PFSK-1 (cell line): ENCODE data around the gene ADGRA1.

Experiments used
- FOXP2 ChIP-seq: optimal IDR thresholded peaks from 2 replicates; pipeline ENCODE3; 2011; ENCODE audit warnings: borderline replicate concordance, control low read depth, inconsistent platforms; ENCODE audit not compliant: insufficient read depth; ENCODE audit errors: extremely low read length, extremely low read depth
- POLR2AphosphoS5 ChIP-seq: IDR thresholded peaks from 2 replicates; pipeline ENCODE4 v1.6.1; 2012; ENCODE audit warnings: low read depth, mild to moderate bottlenecking, control low read depth, low read length, moderate library complexity
- SIN3A ChIP-seq: IDR thresholded peaks from 2 replicates; pipeline ENCODE4 v1.6.1; 2012; ENCODE audit warnings: mild to moderate bottlenecking, low read length, moderate library complexity, borderline replicate concordance; ENCODE audit not compliant: insufficient read depth
- TAF1 ChIP-seq: IDR thresholded peaks from 2 replicates; pipeline ENCODE4 v1.6.1; 2012; ENCODE audit warnings: low read length, control low read depth, borderline replicate concordance; ENCODE audit not compliant: insufficient read depth
- TF ChIP-seq, protein P1 (sequence below), 2 experiments: IDR thresholded peaks; 2 replicates each; pipeline versions ENCODE4 v1.6.1 to v1.8.0; 2011 to 2012; ENCODE audit warnings: low read depth in 2 of 2, low read length in 2 of 2, control low read depth in 1 of 2, inconsistent platforms in 1 of 2, mild to moderate bottlenecking in 1 of 2, moderate library complexity in 1 of 2; ENCODE audit not compliant: insufficient read depth in 1 of 2

Gene ADGRA1

DNA sequence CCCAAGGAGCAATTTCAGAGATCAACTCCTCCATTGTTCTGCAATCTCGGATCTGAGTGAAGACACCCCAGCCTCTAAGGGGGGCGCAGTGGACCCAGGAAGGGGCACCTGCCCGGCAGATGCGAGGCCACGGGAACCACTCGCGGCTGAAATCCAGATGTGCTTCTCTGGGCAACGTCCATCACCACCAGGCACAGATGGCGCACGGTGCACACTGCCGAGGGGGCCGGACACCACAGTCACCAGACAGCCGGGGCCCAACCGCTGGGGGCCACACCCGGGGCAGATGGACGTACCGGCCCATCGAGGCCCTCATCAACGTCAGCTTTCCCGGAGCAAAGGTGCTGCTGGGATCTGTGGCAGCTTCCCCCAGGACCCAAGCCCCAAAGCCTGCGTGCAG is 16.9 kb upstream of the ADGRA1 start:
- TF ChIP-seq, protein P1, sequence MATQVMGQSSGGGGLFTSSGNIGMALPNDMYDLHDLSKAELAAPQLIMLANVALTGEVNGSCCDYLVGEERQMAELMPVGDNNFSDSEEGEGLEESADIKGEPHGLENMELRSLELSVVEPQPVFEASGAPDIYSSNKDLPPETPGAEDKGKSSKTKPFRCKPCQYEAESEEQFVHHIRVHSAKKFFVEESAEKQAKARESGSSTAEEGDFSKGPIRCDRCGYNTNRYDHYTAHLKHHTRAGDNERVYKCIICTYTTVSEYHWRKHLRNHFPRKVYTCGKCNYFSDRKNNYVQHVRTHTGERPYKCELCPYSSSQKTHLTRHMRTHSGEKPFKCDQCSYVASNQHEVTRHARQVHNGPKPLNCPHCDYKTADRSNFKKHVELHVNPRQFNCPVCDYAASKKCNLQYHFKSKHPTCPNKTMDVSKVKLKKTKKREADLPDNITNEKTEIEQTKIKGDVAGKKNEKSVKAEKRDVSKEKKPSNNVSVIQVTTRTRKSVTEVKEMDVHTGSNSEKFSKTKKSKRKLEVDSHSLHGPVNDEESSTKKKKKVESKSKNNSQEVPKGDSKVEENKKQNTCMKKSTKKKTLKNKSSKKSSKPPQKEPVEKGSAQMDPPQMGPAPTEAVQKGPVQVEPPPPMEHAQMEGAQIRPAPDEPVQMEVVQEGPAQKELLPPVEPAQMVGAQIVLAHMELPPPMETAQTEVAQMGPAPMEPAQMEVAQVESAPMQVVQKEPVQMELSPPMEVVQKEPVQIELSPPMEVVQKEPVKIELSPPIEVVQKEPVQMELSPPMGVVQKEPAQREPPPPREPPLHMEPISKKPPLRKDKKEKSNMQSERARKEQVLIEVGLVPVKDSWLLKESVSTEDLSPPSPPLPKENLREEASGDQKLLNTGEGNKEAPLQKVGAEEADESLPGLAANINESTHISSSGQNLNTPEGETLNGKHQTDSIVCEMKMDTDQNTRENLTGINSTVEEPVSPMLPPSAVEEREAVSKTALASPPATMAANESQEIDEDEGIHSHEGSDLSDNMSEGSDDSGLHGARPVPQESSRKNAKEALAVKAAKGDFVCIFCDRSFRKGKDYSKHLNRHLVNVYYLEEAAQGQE (IDR thresholded peaks at IDR 0.05; ENCODE audit: insufficient read depth in 1 of 2, low read depth in 2 of 2, low read length in 2 of 2) = no peak
- no peak for TF ChIP-seq TAF1
- TF ChIP-seq SIN3A = no peak
- no peak for TF ChIP-seq FOXP2

DNA sequence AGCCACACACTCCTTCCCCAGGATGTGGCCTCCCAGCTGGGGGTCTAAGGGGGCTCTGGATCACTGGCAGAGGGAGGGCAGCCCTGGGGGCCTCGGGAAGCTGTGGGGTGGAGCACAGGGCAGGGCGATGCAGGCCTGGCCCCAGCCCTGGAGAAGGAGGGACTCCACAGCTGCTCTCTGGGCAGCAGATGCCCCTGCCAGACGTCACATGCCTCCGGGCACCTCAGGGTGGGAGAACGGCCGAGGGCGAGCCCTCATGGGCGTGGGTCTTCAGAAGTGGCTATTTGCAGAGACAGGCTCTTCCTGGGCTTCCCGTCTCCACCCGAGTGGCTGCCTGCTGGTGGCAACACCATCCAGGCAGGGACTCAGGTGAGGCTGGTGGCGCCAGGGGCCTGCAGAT is 16.0 kb upstream of the ADGRA1 start:
- TF ChIP-seq TAF1 (no peak), FOXP2 (no peak), POLR2AphosphoS5 (no peak), SIN3A (no peak)
- TF ChIP-seq, protein P1 (IDR thresholded peaks at IDR 0.05; ENCODE audit: insufficient read depth in 1 of 2, low read depth in 2 of 2, low read length in 2 of 2) = no peak

DNA sequence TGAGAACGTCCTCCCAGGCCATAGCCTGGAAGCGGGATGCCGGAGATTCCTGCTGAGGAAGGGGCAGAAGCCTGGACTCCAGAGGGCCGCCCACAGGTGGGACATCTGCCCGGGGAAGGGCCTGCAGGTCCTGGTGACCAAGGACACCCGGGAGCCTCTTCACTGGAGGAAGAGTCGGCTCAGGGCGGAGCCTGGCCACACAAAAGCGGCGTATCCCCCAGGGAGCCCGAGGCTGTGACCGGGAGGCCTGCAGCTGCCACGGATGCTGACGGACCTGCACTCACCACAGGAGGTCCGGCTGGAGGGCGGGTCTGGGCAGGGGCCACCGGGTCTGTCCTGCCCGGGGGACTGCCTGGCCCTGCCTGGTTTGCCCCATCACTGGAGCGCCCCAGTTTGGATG is 15.5 kb upstream of the ADGRA1 start:
- TF ChIP-seq POLR2AphosphoS5 (no peak), SIN3A (no peak), TAF1 (no peak), FOXP2 (no peak)
- TF ChIP-seq, protein P1 (IDR thresholded peaks at IDR 0.05; ENCODE audit: insufficient read depth in 1 of 2, low read depth in 2 of 2, low read length in 2 of 2) = no peak

DNA sequence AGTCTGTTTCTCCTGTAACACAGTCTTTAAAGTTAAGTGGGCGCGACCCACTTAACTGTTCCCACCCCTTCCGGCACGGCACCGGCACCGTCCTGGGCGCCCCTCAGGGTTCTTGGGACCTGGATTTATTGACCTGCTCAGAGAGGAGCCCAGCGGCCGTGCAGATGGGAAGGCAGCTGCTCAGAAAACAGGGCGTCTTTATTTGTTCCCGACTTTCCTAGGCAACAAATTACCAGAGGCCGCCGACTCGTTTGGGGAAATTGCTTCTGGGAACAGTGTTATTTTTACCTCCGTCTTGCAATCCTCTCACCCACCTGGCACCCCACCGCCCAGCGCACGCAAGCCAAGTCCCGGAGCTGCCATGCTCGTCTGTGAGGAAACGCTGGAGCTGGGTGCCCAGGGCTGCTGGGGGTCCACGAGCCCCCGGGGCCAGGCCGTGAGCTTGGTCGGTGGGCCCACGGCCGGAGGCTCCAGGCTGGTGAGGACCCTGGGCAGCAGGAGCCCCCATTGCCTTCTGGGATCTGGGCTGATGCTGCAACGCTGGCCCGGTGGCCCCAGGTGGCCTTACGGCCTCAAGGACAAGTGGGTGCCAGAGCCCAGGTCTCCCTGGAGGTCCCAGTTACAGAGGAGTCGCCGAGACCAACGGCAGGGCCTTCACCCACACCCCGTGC is 14.9 kb upstream of the ADGRA1 start:
- no peak for TF ChIP-seq FOXP2
- no peak for TF ChIP-seq POLR2AphosphoS5
- TF ChIP-seq SIN3A = no peak
- TF ChIP-seq, protein P1 (IDR thresholded peaks at IDR 0.05; ENCODE audit: insufficient read depth in 1 of 2, low read depth in 2 of 2, low read length in 2 of 2) = no peak
- no peak for TF ChIP-seq TAF1
